ENCODE results near the gene FLAD1.

GRCh38 chr1:155019377-155020245 lies 36.5 kb downstream of the FLAD1 start:
- TF ChIP-seq CTCF (conservative IDR thresholded peaks at IDR 0.05; ENCODE audit: low read depth, low read length) (no peak), EZH2 (IDR thresholded peaks at IDR 0.05; ENCODE audit: borderline replicate concordance, low read depth, low read length, poor library complexity, severe bottlenecking) (no peak)
